SK-N-SH treated with all-trans-retinoic acid at 6 μM for 48 hours (cell line): Measurements from ENCODE around the gene ZBTB7C.

Experiments
- OSR1 ChIP-seq: fragments of 250-450 bp; sonication (Bioruptor Pico); IDR thresholded peaks from 2 replicates; pipeline ENCODE4 v1.8.0; 2022; ENCODE audit warnings: moderate library complexity, mild to moderate bottlenecking, inconsistent platforms
- SNAI2 ChIP-seq: fragments of 250-450 bp; sonication (Bioruptor Pico); IDR thresholded peaks from 2 replicates; pipeline ENCODE4 v1.5.0; 2020; ENCODE audit warnings: mild to moderate bottlenecking, moderate library complexity
- TCF4 ChIP-seq: fragments of 250-450 bp; sonication (Bioruptor Pico); IDR thresholded peaks from 2 replicates; pipeline ENCODE4 v1.8.0; 2021; ENCODE audit warnings: mild to moderate bottlenecking, moderate library complexity, borderline replicate concordance
- ZNF70 ChIP-seq: fragments of 450-650 bp; formaldehyde crosslinking; IDR thresholded peaks from 2 replicates; pipeline ENCODE4 v1.5.0; 2020; ENCODE audit warnings: mild to moderate bottlenecking, moderate library complexity

DNA sequence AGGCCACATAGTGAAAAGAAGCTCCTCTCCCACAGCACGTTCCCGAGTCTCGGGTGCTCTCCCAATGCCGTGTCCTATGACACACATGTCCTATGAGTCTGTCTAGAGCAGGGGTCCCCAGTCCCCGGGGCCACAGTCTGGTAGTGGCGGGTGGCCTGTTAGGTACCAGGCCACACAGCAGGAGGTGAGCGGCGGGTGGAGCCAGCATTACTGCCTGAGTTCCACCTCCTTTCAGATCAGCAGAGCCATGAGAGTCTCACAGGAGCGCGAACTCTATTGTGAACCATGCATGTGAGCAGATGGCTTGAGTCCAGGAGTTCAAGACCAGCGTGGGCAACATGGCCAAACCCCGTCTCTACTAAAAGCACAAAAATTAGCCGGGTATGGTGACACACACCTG lies 112.6 kb downstream of the ZBTB7C start:
- TF ChIP-seq SNAI2 (CRISPR knock-in tag) (no peak), ZNF70 (no peak), OSR1 (CRISPR knock-in tag) (no peak), TCF4 (CRISPR knock-in tag) (no peak)
